ENCODE results near the gene SHANK2. TPM values are rescaled to one million over a fixed set of nuclear protein-coding genes. Genes with fewer than 3 reads are reported as not detected.
"Not testable (repeated sequence)": the region's sequence is repeated elsewhere in the genome, so short reads cannot be mapped to it uniquely, and the experiment has no call there.

SHANK2 gene
- total RNA-seq, 6 donors from 2014 or later: 43.6 to 277 (median 75.5) TPM

DNA sequence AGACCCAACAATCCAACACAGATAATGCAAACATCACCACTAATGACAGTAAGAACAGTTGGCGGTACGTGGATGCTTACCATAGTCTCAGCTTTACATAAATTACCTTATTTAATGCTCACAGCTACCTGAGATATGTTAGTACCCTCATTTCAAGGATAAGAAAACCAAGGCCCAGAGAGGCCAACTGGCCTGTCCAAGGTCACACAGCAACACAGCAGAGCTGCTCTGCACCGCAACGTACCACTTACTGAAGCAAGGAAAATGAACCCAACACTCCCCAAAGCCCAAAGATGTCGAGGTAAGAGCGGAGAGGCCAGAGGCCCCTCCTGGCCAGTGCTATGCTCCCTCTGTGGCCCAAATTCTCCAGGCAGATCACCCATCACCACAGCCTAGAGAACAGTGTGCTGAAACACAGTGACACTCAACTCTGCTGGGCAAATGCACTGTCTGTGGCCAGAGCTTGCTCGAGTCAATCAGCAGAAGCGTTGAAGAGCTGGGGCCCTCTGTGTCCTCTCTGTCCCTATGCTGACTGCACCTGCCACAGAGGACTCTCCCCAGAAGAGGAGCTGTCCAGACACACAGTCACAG, 14.0 kb downstream of the SHANK2 start:
- Histone ChIP-seq H3K4me1 (peaks cover 8 to 18% (median 13%) of the 10 kb centered on the region in 4 donors), H3K4me3 (no peak overlapping the region), H3K36me3 (peaks cover 0 to 5% (median 0%) of the 10 kb centered on the region in 4 donors), H3K27me3 (no peaks in the 10 kb centered on the region), H3K9me3 (no peaks in the 10 kb centered on the region), H3K27ac (no peak overlapping the region)
- ATAC-seq (ENCODE audit: low FRiP score in 2 of 2) (no peak), DNase-seq (peak in 1 of 2 donors; percentile 5)
- no peak for TF ChIP-seq CTCF (IDR thresholded peaks at IDR 0.05)
- no peak for TF ChIP-seq EP300 (IDR thresholded peaks at IDR 0.05)
- no peak for TF ChIP-seq POLR2A (IDR thresholded peaks at IDR 0.05)
- 90 to 98% methylated on average over 8 of the region's 8 CpGs for whole genome bisulfite sequencing, 2 donors

GRCh38 chr11:71237853-71238252, 14.5 kb downstream of the SHANK2 start:
- no peak for ATAC-seq (ENCODE audit: low FRiP score in 2 of 2)
- WGBS, 2 donors: 65 to 79% methylated on average over 3 to 6 of the region's 6 CpGs
- no peak for TF ChIP-seq CTCF (IDR thresholded peaks at IDR 0.05)
- no peak for TF ChIP-seq EP300 (IDR thresholded peaks at IDR 0.05)
- TF ChIP-seq POLR2AphosphoS5 (IDR thresholded peaks at IDR 0.05): no peak
- no peak for TF ChIP-seq POLR2A (IDR thresholded peaks at IDR 0.05)
- H3K27ac ChIP-seq: no peak overlapping the region
- H3K4me3 ChIP-seq: no peak overlapping the region
- no peaks in the 10 kb centered on the region for H3K27me3 ChIP-seq
- H3K36me3 ChIP-seq: peaks cover 0 to 5% (median 0%) of the 10 kb centered on the region in 4 donors
- DNase-seq: peak in 1 of 2 donors; percentile 18
- peaks cover 8 to 18% (median 13%) of the 10 kb centered on the region in 4 donors for H3K4me1 ChIP-seq
- no peaks in the 10 kb centered on the region for H3K9me3 ChIP-seq

DNA sequence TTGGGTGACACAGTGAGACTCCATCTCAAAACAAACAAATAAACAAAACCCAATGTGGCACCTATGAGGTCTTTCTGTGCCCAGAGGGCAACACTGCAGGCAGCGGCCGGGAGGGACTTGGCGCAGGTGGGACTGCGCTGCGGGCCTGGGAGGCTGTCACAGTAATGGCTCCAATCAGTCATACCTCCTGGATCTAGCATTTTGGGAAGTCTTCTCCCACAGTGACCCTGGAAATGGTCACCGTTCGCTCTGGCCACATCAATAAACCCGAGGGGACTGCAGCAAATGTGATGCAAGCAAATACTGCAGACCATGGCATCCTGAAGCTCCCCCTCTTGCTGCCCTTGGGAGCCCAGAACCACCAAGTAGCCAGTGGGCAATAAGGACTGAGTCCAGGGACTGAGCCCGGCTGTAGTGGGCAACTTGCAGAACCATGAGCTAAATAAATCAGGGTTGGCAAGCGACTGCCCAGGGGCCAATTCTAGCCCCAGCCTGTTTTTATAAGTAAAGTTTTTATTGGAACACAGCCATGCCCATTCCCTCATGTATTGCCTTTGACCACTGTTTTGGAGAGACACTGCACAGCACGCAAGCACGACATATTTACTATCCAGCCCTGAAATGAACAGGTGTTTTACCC, 15.4 kb downstream of the SHANK2 start:
- H3K4me1 ChIP-seq: peaks cover 8 to 17% (median 13%) of the 10 kb centered on the region in 4 donors
- WGBS, 2 donors: 91 to 92% methylated on average over 11 to 12 of the region's 12 CpGs
- DNase-seq (peak; percentile 6 to 58), ATAC-seq (ENCODE audit: low FRiP score in 2 of 2) (no peak)
- peaks cover 0 to 5% (median 0%) of the 10 kb centered on the region in 4 donors for H3K36me3 ChIP-seq
- TF ChIP-seq POLR2A (IDR thresholded peaks at IDR 0.05) (no peak), CTCF (IDR thresholded peaks at IDR 0.05) (no peak), EP300 (IDR thresholded peaks at IDR 0.05) (no peak), POLR2AphosphoS5 (IDR thresholded peaks at IDR 0.05) (no peak)
- H3K9me3 ChIP-seq: no peaks in the 10 kb centered on the region
- no peak overlapping the region for H3K27ac ChIP-seq
- H3K27me3 ChIP-seq: no peaks in the 10 kb centered on the region
- no peak overlapping the region for H3K4me3 ChIP-seq

DNA sequence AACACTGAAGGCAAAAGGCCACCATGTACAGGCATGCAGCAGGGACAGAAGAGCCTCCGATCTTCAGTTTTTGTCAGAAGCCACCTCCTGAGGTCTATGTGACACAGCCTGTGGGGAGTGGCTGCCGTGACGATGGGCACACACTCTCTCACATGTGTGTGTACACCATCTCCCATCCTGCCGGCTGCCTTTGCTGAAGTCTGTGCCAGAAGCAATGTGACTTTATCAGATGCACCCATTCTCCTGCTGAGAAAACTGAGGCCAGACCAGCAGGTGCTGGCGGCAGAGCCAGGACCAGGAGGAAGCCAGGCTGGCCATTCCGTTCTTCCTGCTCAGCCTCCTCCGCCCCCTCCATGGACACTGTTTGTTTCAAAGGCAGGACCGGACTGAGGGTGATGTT, 16.7 kb downstream of the SHANK2 start:
- Histone ChIP-seq H3K4me3 (no peak overlapping the region), H3K27me3 (no peaks in the 10 kb centered on the region), H3K36me3 (peaks cover 0 to 5% (median 0%) of the 10 kb centered on the region in 4 donors), H3K9me3 (no peaks in the 10 kb centered on the region), H3K27ac (no peak overlapping the region), H3K4me1 (peaks cover 2 to 5% (median 2%) of the 10 kb centered on the region in 4 donors)
- WGBS, 2 donors: 83 to 89% methylated on average over 8 of the region's 8 CpGs
- TF ChIP-seq CTCF (IDR thresholded peaks at IDR 0.05) (no peak), EP300 (IDR thresholded peaks at IDR 0.05) (no peak), POLR2A (IDR thresholded peaks at IDR 0.05) (no peak), POLR2AphosphoS5 (IDR thresholded peaks at IDR 0.05) (no peak)
- DNase-seq: peak in 1 of 2 donors; percentile 17
- no peak for ATAC-seq (ENCODE audit: low FRiP score in 2 of 2)

GRCh38 chr11:71233896-71234852, 18.2 kb downstream of the SHANK2 start:
- 85 to 86% methylated on average over 21 to 22 of the region's 22 CpGs for WGBS, 2 donors
- not testable (repeated sequence) for H3K27me3 ChIP-seq; ATAC-seq (ENCODE audit: low FRiP score in 2 of 2); H3K4me3 ChIP-seq; H3K36me3 ChIP-seq; H3K9me3 ChIP-seq; H3K4me1 ChIP-seq; H3K27ac ChIP-seq
- peak; percentile 15 to 43 for DNase-seq

Data from upper lobe of left lung (tissue), 6 donors.